Measurements from ENCODE around the gene PRKAG2. TPM values are rescaled to one million over a fixed set of nuclear protein-coding genes. Genes with fewer than 3 reads are reported as not detected.

PRKAG2 gene
- total RNA-seq, 1 donor = 21.2 TPM

DNA sequence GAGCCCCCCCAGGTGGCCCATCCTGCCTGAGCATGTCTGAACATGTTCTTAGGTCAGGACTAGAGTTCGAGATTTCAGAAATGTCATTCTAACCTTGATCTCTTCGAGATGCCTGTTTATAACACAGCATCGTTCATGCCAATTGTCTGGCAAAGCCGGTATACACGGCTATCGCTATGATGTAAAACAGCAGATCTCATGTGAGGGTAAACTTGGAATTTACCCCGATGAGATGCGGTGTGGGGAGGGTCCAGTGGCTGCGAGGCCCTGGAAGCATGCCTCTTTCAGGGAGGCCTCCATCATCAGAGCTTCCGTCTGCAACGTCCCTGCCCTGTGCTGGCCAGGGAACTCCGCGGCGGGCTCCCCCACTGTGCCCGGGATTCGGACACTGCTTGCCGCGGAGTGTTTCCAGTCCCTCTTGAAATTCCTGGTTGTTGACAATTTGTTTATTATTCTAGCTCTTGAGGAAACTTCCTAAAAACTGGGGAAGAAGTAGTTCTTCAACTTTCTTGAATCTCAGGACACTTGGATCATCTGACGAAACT is 188.6 kb downstream of the PRKAG2 start:
- no peak for DNase-seq (ENCODE audit: low read depth)
- H3K4me3 ChIP-seq (ENCODE audit: low read depth, low read length) = no peak overlapping the region
- TF ChIP-seq CTCF (IDR thresholded peaks at IDR 0.05; ENCODE audit: insufficient read depth, low read depth, low read length) = no peak

GRCh38 chr7:151687523-151688235 is 189.2 kb downstream of the PRKAG2 start:
- TF ChIP-seq CTCF (IDR thresholded peaks at IDR 0.05; ENCODE audit: insufficient read depth, low read depth, low read length) = no peak
- peak; percentile 92 for DNase-seq (ENCODE audit: low read depth)
- H3K4me3 ChIP-seq (ENCODE audit: low read depth, low read length) = no peak overlapping the region

GRCh38 chr7:151686826-151687225 is 190.1 kb downstream of the PRKAG2 start:
- no peak for TF ChIP-seq CTCF (IDR thresholded peaks at IDR 0.05; ENCODE audit: insufficient read depth, low read depth, low read length)
- H3K4me3 ChIP-seq (ENCODE audit: low read depth, low read length) = no peak overlapping the region
- no peak for DNase-seq (ENCODE audit: low read depth)

GRCh38 chr7:151686016-151686766 is 190.7 kb downstream of the PRKAG2 start:
- H3K4me3 ChIP-seq (ENCODE audit: low read depth, low read length) = no peak overlapping the region
- no peak for TF ChIP-seq CTCF (IDR thresholded peaks at IDR 0.05; ENCODE audit: insufficient read depth, low read depth, low read length)
- no peak for DNase-seq (ENCODE audit: low read depth)

- H3K4me3 ChIP-seq (ENCODE audit: low read depth, low read length) = no peak overlapping the region
- no peak for DNase-seq (ENCODE audit: low read depth)
- no peak for TF ChIP-seq CTCF (IDR thresholded peaks at IDR 0.05; ENCODE audit: insufficient read depth, low read depth, low read length)
These were observed 192.3 kb downstream of the PRKAG2 start for GRCh38 chr7:151684408-151685175.

GRCh38 chr7:151683615-151684407 is 193.1 kb downstream of the PRKAG2 start:
- TF ChIP-seq CTCF (IDR thresholded peaks at IDR 0.05; ENCODE audit: insufficient read depth, low read depth, low read length) = no peak
- no peak overlapping the region for H3K4me3 ChIP-seq (ENCODE audit: low read depth, low read length)
- DNase-seq (ENCODE audit: low read depth) = no peak

Data from fibroblast of villous mesenchyme (primary cell).